ENCODE data around the gene PEX1. TPM values are rescaled to one million over a fixed set of nuclear protein-coding genes. Genes with fewer than 3 reads are reported as not detected.

The PEX1 gene
- total RNA-seq, 2 donors from 2014 or later = 18.4 to 20.6 TPM

DNA sequence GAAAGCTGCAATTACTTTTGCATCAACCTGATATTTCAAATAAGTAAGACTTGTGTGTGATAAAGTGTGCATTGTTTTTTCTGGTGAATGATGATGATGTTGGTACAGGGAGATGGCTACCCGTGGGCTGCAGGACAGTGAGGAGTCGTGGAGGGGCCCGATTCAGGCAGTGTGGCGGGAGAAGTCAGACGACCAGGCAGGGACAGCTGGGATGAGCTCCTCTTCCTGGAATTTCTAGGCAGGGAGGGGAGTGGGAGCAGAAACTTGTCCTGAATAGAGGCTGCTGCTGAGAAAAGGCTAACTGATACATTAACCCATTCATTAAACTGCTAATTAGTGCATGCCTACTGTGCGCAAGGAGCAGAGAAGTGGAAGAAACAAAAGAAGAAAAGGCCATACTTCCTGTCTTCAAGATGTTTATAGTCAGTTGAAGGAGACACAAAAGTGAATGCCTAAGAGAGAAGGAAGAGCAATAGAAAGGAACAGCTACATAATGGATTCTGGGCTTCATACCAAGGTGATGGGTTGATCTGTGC, 90.3 kb downstream of the PEX1 start:
- no peaks in the 10 kb centered on the region for H3K27me3 ChIP-seq
- H3K4me3 ChIP-seq = no peak overlapping the region
- no peaks in the 10 kb centered on the region for H3K9me3 ChIP-seq
- intact Hi-C loops (cut with DNase I) = no loop called here
- no peaks in the 10 kb centered on the region for H3K4me1 ChIP-seq
- TF ChIP-seq, protein P1, sequence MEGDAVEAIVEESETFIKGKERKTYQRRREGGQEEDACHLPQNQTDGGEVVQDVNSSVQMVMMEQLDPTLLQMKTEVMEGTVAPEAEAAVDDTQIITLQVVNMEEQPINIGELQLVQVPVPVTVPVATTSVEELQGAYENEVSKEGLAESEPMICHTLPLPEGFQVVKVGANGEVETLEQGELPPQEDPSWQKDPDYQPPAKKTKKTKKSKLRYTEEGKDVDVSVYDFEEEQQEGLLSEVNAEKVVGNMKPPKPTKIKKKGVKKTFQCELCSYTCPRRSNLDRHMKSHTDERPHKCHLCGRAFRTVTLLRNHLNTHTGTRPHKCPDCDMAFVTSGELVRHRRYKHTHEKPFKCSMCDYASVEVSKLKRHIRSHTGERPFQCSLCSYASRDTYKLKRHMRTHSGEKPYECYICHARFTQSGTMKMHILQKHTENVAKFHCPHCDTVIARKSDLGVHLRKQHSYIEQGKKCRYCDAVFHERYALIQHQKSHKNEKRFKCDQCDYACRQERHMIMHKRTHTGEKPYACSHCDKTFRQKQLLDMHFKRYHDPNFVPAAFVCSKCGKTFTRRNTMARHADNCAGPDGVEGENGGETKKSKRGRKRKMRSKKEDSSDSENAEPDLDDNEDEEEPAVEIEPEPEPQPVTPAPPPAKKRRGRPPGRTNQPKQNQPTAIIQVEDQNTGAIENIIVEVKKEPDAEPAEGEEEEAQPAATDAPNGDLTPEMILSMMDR (IDR thresholded peaks at IDR 0.05) = no peak
- DNase-seq = no peak
- no peak overlapping the region for H3K9ac ChIP-seq (ENCODE audit: low read depth in 2 of 2, low read length in 2 of 2)
- no peaks in the 10 kb centered on the region for H3K36me3 ChIP-seq
- no peak overlapping the region for H3K27ac ChIP-seq

Other genes starting within 250 kb of the PEX1 start
- 10 to 100 TPM; 22.9 to 28.8 TPM for gene GATAD1, start 81.0 kb downstream of the PEX1 start, total RNA-seq
- gene ERVW-1, start 50.6 kb downstream of the PEX1 start, total RNA-seq = not detected
- gene RBM48, start 275 bp upstream of the PEX1 start, total RNA-seq = 10 to 100 TPM in 1 of 2 donors, 1 to 10 TPM in 1; 9.2 to 10.2 TPM
- 10 to 100 TPM; 17.2 to 18.2 TPM for gene FAM133B, start 61.9 kb upstream of the PEX1 start, total RNA-seq

All from colonic mucosa (tissue), 4 donors.